GM20000 (cell line): Measurements from ENCODE around the gene LIF.

Source experiments
- DNase-seq: peaks from one replicate; pipeline ENCODE4 v3.0.0; 2012; ENCODE audit warnings: low spot score
- CTCF ChIP-seq: IDR thresholded peaks from 2 replicates; pipeline ENCODE4 v1.5.1; 2012; ENCODE audit warnings: mild to moderate bottlenecking, control low read depth; ENCODE audit errors: extremely low read depth, missing control alignments

Gene LIF

GRCh38 chr22:30261134-30261533 is 14.6 kb upstream of the LIF start:
- TF ChIP-seq CTCF, result no peak
- no peak for DNase-seq

- no peak for DNase-seq
- TF ChIP-seq CTCF, result no peak
Observed at GRCh38 chr22:30260682-30261081, 14.1 kb upstream of the LIF start.

GRCh38 chr22:30260276-30260675 is 13.7 kb upstream of the LIF start:
- TF ChIP-seq CTCF, result no peak
- DNase-seq, result no peak

- TF ChIP-seq CTCF, result no peak
Observed at GRCh38 chr22:30254314-30254713, 7.8 kb upstream of the LIF start.

GRCh38 chr22:30253205-30253852 is 6.8 kb upstream of the LIF start:
- peak; percentile 65 for DNase-seq
- no peak for TF ChIP-seq CTCF

More at GRCh38 chr22:30254314-30254713, 7.8 kb upstream of the LIF start:
- DNase-seq, result no peak

- DNase-seq, result no peak
Observed at GRCh38 chr22:30252411-30253204, 6.0 kb upstream of the LIF start.

More at GRCh38 chr22:30252411-30253204, 6.0 kb upstream of the LIF start:
- TF ChIP-seq CTCF, result no peak
